GM13977 (cell line): ENCODE measurements around the gene ARMC2.

Experiments used
- DNase-seq: peaks from one replicate; pipeline ENCODE4 v3.0.0; 2012; ENCODE audit warnings: low spot score
- CTCF ChIP-seq: IDR thresholded peaks from 2 replicates; pipeline ENCODE4 v1.5.1; 2012; ENCODE audit warnings: mild to moderate bottlenecking, control low read depth; ENCODE audit not compliant: insufficient read depth; ENCODE audit errors: extremely low read depth, missing control alignments
- in situ Hi-C: fragments of 300-500 bp; cut with MboI; formaldehyde crosslinking; loops from one replicate; pipeline ENCODE4 v1.12.0; 2022; ENCODE audit warnings: low sequenced_read_pairs, low pct_unique_long_range_greater_than_20kb, mixed read lengths, inconsistent platforms; ENCODE audit not compliant: unreplicated experiment

The ARMC2 gene

DNA sequence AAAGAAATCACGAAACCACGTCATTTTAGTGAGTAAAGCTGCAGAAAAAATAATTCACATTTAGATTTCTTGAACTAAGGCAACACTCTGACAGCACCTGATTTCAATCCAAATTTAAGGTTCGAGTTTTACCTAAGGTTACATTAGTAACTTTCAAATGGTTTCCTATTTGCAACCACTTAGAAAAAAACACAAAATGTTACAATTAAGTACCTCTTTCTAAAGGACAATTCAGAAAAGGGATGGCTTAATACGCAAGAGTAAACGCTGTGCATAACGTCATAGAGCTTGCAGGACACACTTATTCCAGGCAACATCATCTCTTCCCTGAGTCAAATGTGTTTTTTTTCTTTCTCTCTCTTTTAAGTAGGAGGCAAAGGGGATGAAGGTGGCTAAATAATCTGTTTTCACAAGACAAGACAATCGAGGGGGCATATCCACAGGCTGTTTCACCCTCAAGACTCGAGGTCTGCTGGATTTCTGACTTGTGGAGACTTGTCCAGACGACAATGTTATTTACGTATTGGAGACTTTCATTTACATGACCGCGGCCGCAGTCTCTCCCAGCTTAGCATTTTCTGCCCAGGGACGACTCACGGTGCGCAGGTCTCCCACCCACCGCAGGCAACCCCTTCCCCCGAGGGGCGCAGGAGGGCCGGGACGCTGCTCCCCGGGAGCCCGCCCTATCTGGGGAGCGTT, 160.5 kb downstream of the ARMC2 start:
- TF ChIP-seq CTCF = no peak
- peak; percentile 19 for DNase-seq
- in situ Hi-C loops = no loop called here

- no peak for TF ChIP-seq CTCF
- peak; percentile 84 for DNase-seq
- in situ Hi-C loops = no loop called here
Observed at GRCh38 chr6:109009236-109009961, 161.2 kb downstream of the ARMC2 start.

DNA sequence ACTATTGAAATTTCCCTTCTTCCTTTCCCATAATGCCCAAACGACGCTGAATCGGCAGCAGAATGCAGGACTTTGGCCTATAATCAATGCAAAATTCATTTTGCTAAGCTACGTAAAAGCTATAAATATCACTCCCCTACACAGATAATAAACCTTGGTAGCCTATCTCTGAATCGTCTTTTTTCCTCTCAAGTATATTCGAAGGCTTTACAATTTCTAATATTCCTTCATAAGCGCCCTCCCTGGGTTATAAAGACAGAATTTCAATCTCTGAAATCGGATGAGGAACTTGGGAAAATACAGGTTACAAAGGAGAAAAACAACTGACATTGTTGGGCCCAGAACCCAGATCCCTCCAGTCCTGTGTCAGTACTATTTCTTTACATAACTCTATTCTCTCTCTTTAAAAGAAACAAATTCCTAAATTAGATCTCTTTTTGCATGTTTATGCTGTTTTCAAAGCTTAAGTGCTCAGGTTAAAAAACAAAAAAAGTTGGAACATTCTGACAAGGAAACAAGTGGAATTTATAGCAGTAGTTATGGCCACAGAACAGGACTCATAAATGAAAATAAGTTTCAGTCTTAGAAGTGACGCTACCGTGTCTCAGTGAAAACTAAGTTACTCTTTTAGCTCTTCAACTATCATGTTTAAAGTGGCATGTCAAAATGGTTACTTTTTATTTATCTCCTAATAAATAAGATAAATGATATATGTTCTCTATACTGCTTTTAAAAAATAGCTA, 161.9 kb downstream of the ARMC2 start:
- in situ Hi-C loops = no loop called here

DNA sequence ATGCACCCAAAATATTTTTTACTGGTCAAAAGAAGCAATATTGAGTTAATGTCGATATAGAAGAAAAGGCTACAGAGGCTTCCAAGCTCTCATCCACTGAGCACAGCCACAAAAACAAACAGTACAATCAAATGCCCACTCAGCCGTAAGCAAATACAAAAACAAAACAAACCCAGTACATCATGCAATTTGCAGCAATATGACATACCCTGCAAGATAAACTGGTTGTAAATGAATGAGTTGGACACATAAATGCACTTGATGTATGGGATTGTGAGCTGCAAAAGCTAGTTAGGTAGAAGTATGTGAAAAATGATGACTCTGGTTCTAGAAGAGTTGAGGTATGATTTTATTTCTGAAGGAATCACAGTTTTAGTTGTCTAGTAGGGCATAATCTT, 162.5 kb downstream of the ARMC2 start:
- no peak for DNase-seq
- in situ Hi-C loops = no loop called here
- no peak for TF ChIP-seq CTCF

More for the DNA sequence above, 161.9 kb downstream of the ARMC2 start:
- no peak for TF ChIP-seq CTCF
- no peak for DNase-seq

- DNase-seq = no peak
- TF ChIP-seq CTCF = no peak
- in situ Hi-C loops = no loop called here
Observed at GRCh38 chr6:109013656-109014305, 165.6 kb downstream of the ARMC2 start.

GRCh38 chr6:109014606-109015005, 166.4 kb downstream of the ARMC2 start:
- no peak for DNase-seq
- no peak for TF ChIP-seq CTCF
- in situ Hi-C loops = no loop called here
